HepG2 (cell line): Measurements from ENCODE around the gene TXNRD1. TPM values are rescaled to one million over a fixed set of nuclear protein-coding genes. Genes with fewer than 3 reads are reported as not detected.

Experiments
- ATAC-seq: fragments of 200-7000 bp; cut with Tn5 transposase; 3 replicates; pipeline ENCODE4 v1.9.1; 2020; ENCODE audit warnings: mild to moderate bottlenecking, moderate library complexity
- BruUV-seq: library from RNA; stranded (reverse); fragments of 400-500 nt; replicated peaks from 2 replicates; lab custom pipeline; 2021; lab: Mats Ljungman, UMichigan
- CTCF ChIA-PET: fragments of 300-600 bp; formaldehyde crosslinking; extraction: SDS; loops from one replicate; lab custom pipeline; 2021; ENCODE audit warnings: low total read pairs, inconsistent platforms, low intra/inter-chr PET ratio; lab: Yijun Ruan, JAX
- POLR2A ChIA-PET: fragments of 350-600 bp; sonication (Branson Sonifier 250); formaldehyde crosslinking; loops from one replicate; lab custom pipeline; 2020; ENCODE audit warnings: antibody characterized with exemption, inconsistent platforms; lab: Yijun Ruan, JAX
- DNase-seq: peaks from one replicate; pipeline ENCODE4 v3.0.0-alpha.2; 2015; ENCODE audit warnings: low spot score
- FAIRE-seq: peaks from 3 replicates; lab custom pipeline; 2011; peaks lifted over from hg19 to GRCh38; lab: Jason Lieb, UNC
- H2AFZ ChIP-seq: one replicate; pipeline ENCODE4 v1.6.1; 2011; ENCODE audit warnings: low read length, inconsistent platforms
- H3K27ac ChIP-seq: fragments of 300-600 bp; 3 replicates; pipeline ENCODE4 v1.8.0; 2011; ENCODE audit warnings: mixed run types, mild to moderate bottlenecking, mixed read lengths, low read length, inconsistent platforms; ENCODE audit not compliant: insufficient read depth; ENCODE audit errors: extremely low read length
- H3K27me3 ChIP-seq, 2 experiments: fragments of 200-600 bp in 1 of 2; 2 replicates in 1 of 2; 3 replicates in 1 of 2; pipeline versions ENCODE4 v1.6.0 to v1.8.0; 2011; ENCODE audit warnings: low read length in 2 of 2, mild to moderate bottlenecking in 2 of 2, moderate library complexity in 2 of 2, inconsistent platforms in 1 of 2; ENCODE audit not compliant: insufficient read depth in 2 of 2, control insufficient read depth in 1 of 2
- H3K36me3 ChIP-seq, 2 experiments: fragments of 200-600 bp in 1 of 2; replicated peaks in 1 of 2; 2 replicates in 1 of 2; 3 replicates in 1 of 2; pipeline versions ENCODE4 v1.5.1 to v1.8.0; 2011; ENCODE audit warnings: low read length in 2 of 2, inconsistent platforms in 1 of 2; ENCODE audit not compliant: insufficient read depth in 2 of 2, control insufficient read depth in 1 of 2
- H3K4me1 ChIP-seq: 2 replicates; pipeline ENCODE4 v1.5.1; 2012; ENCODE audit warnings: low read length, inconsistent platforms; ENCODE audit not compliant: insufficient read depth
- H3K4me2 ChIP-seq: 2 replicates; pipeline ENCODE4 v1.6.0; 2011; ENCODE audit warnings: low read depth, low read length, inconsistent platforms
- H3K4me3 ChIP-seq, 3 experiments: fragments of 200-600 bp in 1 of 3; sonication (generic), shearing (Covaris generic) in 1 of 3; replicated peaks in 1 of 3; 2 replicates each; pipeline ENCODE4 v1.5.1; 2011 to 2016; ENCODE audit warnings: low read length in 3 of 3, inconsistent platforms in 2 of 3, low read depth in 2 of 3, mild to moderate bottlenecking in 2 of 3, control low read depth in 1 of 3, mixed read lengths in 1 of 3; ENCODE audit not compliant: insufficient read depth in 1 of 3
- H3K79me2 ChIP-seq: one replicate; pipeline ENCODE4 v1.6.1; 2011; ENCODE audit warnings: low read length, inconsistent platforms; ENCODE audit not compliant: insufficient read depth
- H3K9ac ChIP-seq: 2 replicates; pipeline ENCODE4 v1.6.0; 2011; ENCODE audit warnings: mild to moderate bottlenecking, low read depth, low read length, inconsistent platforms; ENCODE audit not compliant: insufficient read depth
- H3K9me3 ChIP-seq: 2 replicates; pipeline ENCODE4 v1.5.1; 2012; ENCODE audit warnings: mild to moderate bottlenecking, low read length
- H4K20me1 ChIP-seq: 2 replicates; pipeline ENCODE4 v1.6.0; 2011; ENCODE audit warnings: inconsistent platforms, mild to moderate bottlenecking, low read length, moderate library complexity; ENCODE audit not compliant: insufficient read depth
- FOXO1 ChIP-seq: sonication (generic); formaldehyde crosslinking; IDR thresholded peaks from 2 replicates; pipeline ENCODE4 v1.4.0; 2020; ENCODE audit warnings: missing genetic modification reagents
- GMEB2 ChIP-seq: IDR thresholded peaks from 2 replicates; pipeline ENCODE4 v1.6.1; 2016; ENCODE audit warnings: missing biosample characterization, missing genetic modification reagents, low read depth
- HOXD1 ChIP-seq: sonication (generic); formaldehyde crosslinking; IDR thresholded peaks from 2 replicates; pipeline ENCODE4 v1.5.0; 2020; ENCODE audit warnings: missing genetic modification reagents
- MIER3 ChIP-seq: IDR thresholded peaks from 2 replicates; pipeline ENCODE4 v1.6.1; 2016; ENCODE audit warnings: missing compliant biosample characterization, borderline replicate concordance
- PHB2 ChIP-seq: fragments of 450-650 bp; IDR thresholded peaks from 2 replicates; pipeline ENCODE4 v1.6.1; 2018; ENCODE audit not compliant: partially characterized antibody
- SP2 ChIP-seq: sonication (generic); formaldehyde crosslinking; IDR thresholded peaks from 2 replicates; pipeline ENCODE4 v1.5.1; 2020; ENCODE audit warnings: mild to moderate bottlenecking, missing genetic modification reagents
- THAP8 ChIP-seq: sonication (generic); formaldehyde crosslinking; IDR thresholded peaks from 2 replicates; pipeline ENCODE4 v1.5.1; 2020; ENCODE audit warnings: missing genetic modification reagents, mild to moderate bottlenecking, borderline replicate concordance
- USF2 ChIP-seq, 2 experiments: sonication (generic) in 1 of 2; formaldehyde crosslinking in 1 of 2; IDR thresholded peaks; 2 replicates each; pipeline versions ENCODE4 v1.5.1 to v1.6.1; 2011 to 2020; ENCODE audit warnings: borderline replicate concordance in 1 of 2, low read depth in 1 of 2, low read length in 1 of 2, mild to moderate bottlenecking in 1 of 2, missing genetic modification reagents in 1 of 2, moderate library complexity in 1 of 2
- ZNF17 ChIP-seq: sonication (generic); formaldehyde crosslinking; IDR thresholded peaks from 2 replicates; pipeline ENCODE4 v1.5.0; 2020; ENCODE audit warnings: mild to moderate bottlenecking, missing genetic modification reagents
- ZNF335 ChIP-seq: sonication (generic); formaldehyde crosslinking; IDR thresholded peaks from 2 replicates; pipeline ENCODE4 v1.4.0; 2020; ENCODE audit warnings: missing genetic modification reagents
- ZNF337 ChIP-seq: sonication (generic); formaldehyde crosslinking; IDR thresholded peaks from 2 replicates; pipeline ENCODE4 v1.5.1; 2020; ENCODE audit warnings: missing genetic modification reagents, low read depth, mild to moderate bottlenecking, borderline replicate concordance
- ZNF44 ChIP-seq: sonication (generic); formaldehyde crosslinking; IDR thresholded peaks from 2 replicates; pipeline ENCODE4 v1.5.1; 2020; ENCODE audit warnings: mild to moderate bottlenecking, missing genetic modification reagents
- ZNF572 ChIP-seq: sonication (generic); formaldehyde crosslinking; IDR thresholded peaks from 2 replicates; pipeline ENCODE4 v1.5.1; 2020; ENCODE audit warnings: mild to moderate bottlenecking, missing genetic modification reagents
- ZNF605 ChIP-seq: sonication (generic); formaldehyde crosslinking; IDR thresholded peaks from 2 replicates; pipeline ENCODE4 v1.8.0; 2022; ENCODE audit warnings: mild to moderate bottlenecking, missing genetic modification reagents
- WGBS: methylation state at CpG from one replicate; pipeline ENCODE4 v1.1.6; 2017; ENCODE audit warnings: low lambda C conversion rate; 5-methylcytosine and 5-hydroxymethylcytosine counted together
- in situ Hi-C: cut with HindIII; loops from 2 replicates; pipeline ENCODE4 v1.10.0; 2017; ENCODE audit warnings: low pct_unique_long_range_greater_than_20kb; ENCODE audit not compliant: extremely low pct_ligation_motif_present
- intact Hi-C: fragments of 100-400 bp; cut with micrococcal nuclease; formaldehyde crosslinking; loops from one replicate; pipeline ENCODE4 v1.10.0; 2022; ENCODE audit not compliant: unreplicated experiment
- polyA plus RNA-seq, 8 experiments: library from polyadenylated mRNA; depleted of rRNA in 3 of 8; stranded (reverse) in 7 of 8; unstranded in 1 of 8; fragments of >200 nt; fragmentation: Illumina TruSeq in 4 of 8; extraction: Trizol in 4 of 8; gene quantifications; 2 replicates each; pipeline versions ENCODE4 v1.2.1 to v1.2.3, GENCODE V29; 2011 to 2016; ENCODE audit warnings: low read depth in 4 of 8, missing spikeins in 1 of 8, mixed read lengths in 1 of 8; ENCODE audit not compliant: insufficient read depth in 1 of 8
- total RNA-seq, 5 experiments: library from RNA; depleted of rRNA; stranded (reverse); fragments of >200 nt; fragmentation: Illumina TruSeq; extraction: Trizol; gene quantifications; 2 replicates each; pipeline ENCODE4 v1.2.3, GENCODE V29; 2016; ENCODE audit warnings: low read depth in 1 of 5

TXNRD1 gene
- total and polyA plus RNA-seq, 2 of the 13 experiments (the other 11 are each of a cell fraction or from before 2014, with no cell fraction given): 54.0 to 190 TPM

GRCh38 chr12:104372061-104372720 is 156.6 kb downstream of the TXNRD1 start:
- no peak for TF ChIP-seq PHB2
- no peak for TF ChIP-seq GMEB2 (CRISPR knock-in tag)
- TF ChIP-seq ZNF605 (CRISPR knock-in tag): no peak
- TF ChIP-seq HOXD1 (CRISPR knock-in tag): no peak
- no peak for TF ChIP-seq MIER3
- H3K27ac ChIP-seq: no peak overlapping the region
- no peaks in the 10 kb centered on the region for H3K36me3 ChIP-seq
- FAIRE-seq (no peak), ATAC-seq (no peak), DNase-seq (no peak)
- H4K20me1 ChIP-seq: no peaks in the 10 kb centered on the region
- in situ Hi-C loops: no loop called here
- no peaks in the 10 kb centered on the region for H3K9me3 ChIP-seq
- POLR2A ChIA-PET: no interaction called here
- no peak overlapping the region for H3K4me2 ChIP-seq
- H3K79me2 ChIP-seq: no peaks in the 10 kb centered on the region
- H2AFZ ChIP-seq: no peak overlapping the region
- H3K9ac ChIP-seq: no peak overlapping the region
- 81% methylated on average over 12 of the region's 12 CpGs for WGBS
- CTCF ChIA-PET: no interaction called here
- intact Hi-C loops: no loop called here
- H3K4me3 ChIP-seq: no peak overlapping the region
- H3K27me3 ChIP-seq: no peaks in the 10 kb centered on the region; a peak in 2 of 5 replicates
- no peaks in the 10 kb centered on the region for H3K4me1 ChIP-seq
- no TSS peak for BruUV-seq

GRCh38 chr12:104372721-104373335 is 157.2 kb downstream of the TXNRD1 start:
- Histone ChIP-seq H3K9me3 (no peaks in the 10 kb centered on the region), H3K27me3 (no peaks in the 10 kb centered on the region; a peak in 2 of 5 replicates), H3K9ac (no peak overlapping the region), H3K36me3 (no peaks in the 10 kb centered on the region), H3K4me1 (no peaks in the 10 kb centered on the region), H3K4me2 (no peak overlapping the region), H3K27ac (no peak overlapping the region), H3K79me2 (no peaks in the 10 kb centered on the region), H2AFZ (no peak overlapping the region), H3K4me3 (no peak overlapping the region), H4K20me1 (no peaks in the 10 kb centered on the region)
- no peak for ATAC-seq
- 49% methylated on average over 2 of the region's 10 CpGs for WGBS
- intact Hi-C loops (no loop called here), in situ Hi-C loops (no loop called here)
- POLR2A ChIA-PET: no interaction called here
- CTCF ChIA-PET: no interaction called here
- no peak for FAIRE-seq
- no peak for DNase-seq
- no TSS peak for BruUV-seq
- TF ChIP-seq SP2 (no peak), FOXO1 (CRISPR knock-in tag) (no peak), THAP8 (CRISPR knock-in tag) (no peak), USF2 (IDR thresholded peaks at IDR 0.05; ENCODE audit: low read depth, low read length) (no peak), USF2 (CRISPR knock-in tag; IDR thresholded peaks at IDR 0.05; ENCODE audit: borderline replicate concordance) (no peak), ZNF572 (CRISPR knock-in tag) (no peak), ZNF337 (no peak), ZNF17 (CRISPR knock-in tag) (no peak), ZNF44 (CRISPR knock-in tag) (no peak), ZNF335 (no peak)
